Measurements from ENCODE around the gene TRABD.

DNA sequence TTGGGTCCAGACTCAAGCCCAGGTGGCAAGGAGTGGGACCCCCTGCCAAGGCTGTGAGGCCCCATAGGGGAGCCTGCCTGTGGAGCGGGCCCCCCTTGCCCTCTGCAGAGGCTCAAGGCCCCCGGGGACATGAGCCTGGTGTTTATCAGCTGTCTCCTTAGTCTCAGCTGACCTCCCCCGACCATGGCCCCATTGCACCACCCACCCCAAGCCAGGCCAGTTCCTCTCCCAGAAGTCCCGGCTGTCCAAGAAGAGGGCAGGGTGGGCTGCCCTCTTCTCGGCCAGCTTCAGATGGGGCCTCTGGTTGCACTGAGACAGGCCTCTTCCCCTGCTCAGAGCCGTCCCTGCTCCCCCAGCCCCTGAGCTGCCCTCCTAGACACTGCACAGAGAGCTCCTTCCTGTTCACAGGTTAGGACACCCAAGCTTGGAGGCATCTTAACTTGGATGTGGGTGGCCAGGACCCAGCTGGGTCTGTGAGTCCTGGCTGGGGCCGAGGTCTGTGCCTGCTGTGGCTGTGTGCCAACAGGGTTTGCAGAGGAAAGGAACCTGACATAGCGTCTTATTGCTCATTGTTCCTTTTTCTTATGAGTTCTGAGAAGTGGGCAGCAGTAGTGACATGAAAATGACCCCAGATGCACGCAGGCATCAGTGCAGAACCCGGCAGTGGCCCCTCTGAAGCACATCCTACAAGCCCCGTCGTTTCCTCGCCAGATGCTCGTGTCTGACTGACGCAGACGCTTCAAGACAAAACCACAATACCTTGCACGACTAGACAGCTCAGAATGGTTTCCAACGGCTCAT lies 5.4 kb downstream of the TRABD start:
- TF ChIP-seq, protein P1, sequence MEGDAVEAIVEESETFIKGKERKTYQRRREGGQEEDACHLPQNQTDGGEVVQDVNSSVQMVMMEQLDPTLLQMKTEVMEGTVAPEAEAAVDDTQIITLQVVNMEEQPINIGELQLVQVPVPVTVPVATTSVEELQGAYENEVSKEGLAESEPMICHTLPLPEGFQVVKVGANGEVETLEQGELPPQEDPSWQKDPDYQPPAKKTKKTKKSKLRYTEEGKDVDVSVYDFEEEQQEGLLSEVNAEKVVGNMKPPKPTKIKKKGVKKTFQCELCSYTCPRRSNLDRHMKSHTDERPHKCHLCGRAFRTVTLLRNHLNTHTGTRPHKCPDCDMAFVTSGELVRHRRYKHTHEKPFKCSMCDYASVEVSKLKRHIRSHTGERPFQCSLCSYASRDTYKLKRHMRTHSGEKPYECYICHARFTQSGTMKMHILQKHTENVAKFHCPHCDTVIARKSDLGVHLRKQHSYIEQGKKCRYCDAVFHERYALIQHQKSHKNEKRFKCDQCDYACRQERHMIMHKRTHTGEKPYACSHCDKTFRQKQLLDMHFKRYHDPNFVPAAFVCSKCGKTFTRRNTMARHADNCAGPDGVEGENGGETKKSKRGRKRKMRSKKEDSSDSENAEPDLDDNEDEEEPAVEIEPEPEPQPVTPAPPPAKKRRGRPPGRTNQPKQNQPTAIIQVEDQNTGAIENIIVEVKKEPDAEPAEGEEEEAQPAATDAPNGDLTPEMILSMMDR (conservative IDR thresholded peaks at IDR 0.05 in 1 of 2, IDR thresholded peaks at IDR 0.05 in 1 of 2; ENCODE audit: low read depth in 1 of 2, low read length in 2 of 2), result no peak
- TF ChIP-seq EZH2 (IDR thresholded peaks at IDR 0.05; ENCODE audit: low read length, missing control alignments), result no peak

Measured in fibroblast of lung (primary cell).